ENCODE measurements around the gene FOXK1. TPM values are rescaled to one million over a fixed set of nuclear protein-coding genes. Genes with fewer than 3 reads are reported as not detected.

FOXK1 gene
- total RNA-seq, 1 donor from 2014 or later, result 17.6 TPM

DNA sequence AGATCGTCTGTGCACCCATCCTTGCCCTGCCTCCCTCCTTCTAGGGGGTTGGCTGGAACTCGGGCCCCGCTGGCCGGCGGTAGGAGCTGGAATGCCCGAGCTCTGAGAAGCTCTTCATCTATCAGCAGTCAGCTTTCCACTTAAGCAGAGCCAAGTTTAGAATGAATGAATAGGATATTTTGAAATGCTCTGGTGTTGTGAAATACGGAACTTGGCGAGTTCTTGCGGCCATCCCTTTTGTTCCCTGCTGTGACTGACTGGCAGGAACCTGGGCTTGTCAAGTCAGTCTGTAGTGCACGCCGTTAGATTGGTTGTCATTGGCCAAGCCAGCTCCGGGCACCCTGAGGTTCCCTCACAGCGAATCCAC is 33.3 kb downstream of the FOXK1 start:
- Histone ChIP-seq H3K27me3 (ENCODE audit: control insufficient read depth, insufficient read depth, low read length) (no peaks in the 10 kb centered on the region), H3K36me3 (ENCODE audit: control insufficient read depth, insufficient read depth, low read length) (peaks cover 8% of the 10 kb centered on the region), H3K4me3 (ENCODE audit: low read depth, low read length) (no peak overlapping the region)
- TF ChIP-seq, protein P1, sequence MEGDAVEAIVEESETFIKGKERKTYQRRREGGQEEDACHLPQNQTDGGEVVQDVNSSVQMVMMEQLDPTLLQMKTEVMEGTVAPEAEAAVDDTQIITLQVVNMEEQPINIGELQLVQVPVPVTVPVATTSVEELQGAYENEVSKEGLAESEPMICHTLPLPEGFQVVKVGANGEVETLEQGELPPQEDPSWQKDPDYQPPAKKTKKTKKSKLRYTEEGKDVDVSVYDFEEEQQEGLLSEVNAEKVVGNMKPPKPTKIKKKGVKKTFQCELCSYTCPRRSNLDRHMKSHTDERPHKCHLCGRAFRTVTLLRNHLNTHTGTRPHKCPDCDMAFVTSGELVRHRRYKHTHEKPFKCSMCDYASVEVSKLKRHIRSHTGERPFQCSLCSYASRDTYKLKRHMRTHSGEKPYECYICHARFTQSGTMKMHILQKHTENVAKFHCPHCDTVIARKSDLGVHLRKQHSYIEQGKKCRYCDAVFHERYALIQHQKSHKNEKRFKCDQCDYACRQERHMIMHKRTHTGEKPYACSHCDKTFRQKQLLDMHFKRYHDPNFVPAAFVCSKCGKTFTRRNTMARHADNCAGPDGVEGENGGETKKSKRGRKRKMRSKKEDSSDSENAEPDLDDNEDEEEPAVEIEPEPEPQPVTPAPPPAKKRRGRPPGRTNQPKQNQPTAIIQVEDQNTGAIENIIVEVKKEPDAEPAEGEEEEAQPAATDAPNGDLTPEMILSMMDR (IDR thresholded peaks at IDR 0.05; ENCODE audit: insufficient read depth, low read length, severe bottlenecking), result no peak
- DNase-seq (ENCODE audit: low read depth) (peak; percentile 92), FAIRE-seq (peak; percentile 90)

DNA sequence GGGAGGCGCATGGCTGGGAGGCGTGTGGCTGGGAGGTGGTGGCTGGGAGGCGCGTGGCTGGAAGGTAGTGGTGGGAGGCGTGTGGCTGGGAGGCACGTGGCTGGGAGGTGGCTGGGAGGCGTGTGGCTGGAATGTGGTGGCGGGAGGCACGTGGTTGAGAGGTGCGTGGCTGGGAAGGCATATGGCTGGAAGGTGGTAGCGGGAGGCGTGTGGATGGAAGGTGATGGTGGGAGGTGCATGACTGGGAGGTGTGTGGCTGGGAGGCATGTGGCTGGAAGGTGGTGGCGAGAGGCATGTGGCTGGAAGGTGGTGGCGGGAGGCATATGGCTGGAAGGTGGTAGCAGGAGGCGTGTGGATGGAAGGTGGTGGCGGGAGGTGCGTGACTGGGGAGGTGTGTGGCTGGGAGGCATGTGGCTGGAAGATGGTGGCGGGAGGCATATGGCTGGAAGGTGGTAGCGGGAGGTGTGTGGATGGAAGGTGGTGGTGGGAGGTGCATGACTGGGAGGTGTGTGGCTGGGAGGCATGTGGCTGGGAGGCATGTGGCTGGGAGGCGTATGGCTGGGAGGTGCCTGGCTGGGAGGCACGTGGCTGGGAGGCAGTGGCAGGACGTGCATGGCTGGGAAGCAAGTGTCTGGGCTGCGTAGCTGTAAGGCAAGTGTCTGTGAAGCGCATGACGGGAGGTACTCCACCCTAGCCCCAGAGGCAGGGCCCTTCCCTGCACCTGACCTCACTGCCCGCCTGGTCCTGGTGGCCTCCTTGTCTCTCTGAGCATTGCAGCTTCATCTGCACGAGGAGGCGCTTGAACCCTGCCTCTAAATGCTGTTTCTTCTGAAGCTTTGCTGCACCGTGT is 35.1 kb downstream of the FOXK1 start:
- FAIRE-seq (no peak), DNase-seq (ENCODE audit: low read depth) (no peak)
- TF ChIP-seq, protein P1 (IDR thresholded peaks at IDR 0.05; ENCODE audit: insufficient read depth, low read length, severe bottlenecking), result no peak
- Histone ChIP-seq H3K4me3 (ENCODE audit: low read depth, low read length) (no peak overlapping the region), H3K27me3 (ENCODE audit: control insufficient read depth, insufficient read depth, low read length) (no peaks in the 10 kb centered on the region), H3K36me3 (ENCODE audit: control insufficient read depth, insufficient read depth, low read length) (peaks cover 6% of the 10 kb centered on the region)

DNA sequence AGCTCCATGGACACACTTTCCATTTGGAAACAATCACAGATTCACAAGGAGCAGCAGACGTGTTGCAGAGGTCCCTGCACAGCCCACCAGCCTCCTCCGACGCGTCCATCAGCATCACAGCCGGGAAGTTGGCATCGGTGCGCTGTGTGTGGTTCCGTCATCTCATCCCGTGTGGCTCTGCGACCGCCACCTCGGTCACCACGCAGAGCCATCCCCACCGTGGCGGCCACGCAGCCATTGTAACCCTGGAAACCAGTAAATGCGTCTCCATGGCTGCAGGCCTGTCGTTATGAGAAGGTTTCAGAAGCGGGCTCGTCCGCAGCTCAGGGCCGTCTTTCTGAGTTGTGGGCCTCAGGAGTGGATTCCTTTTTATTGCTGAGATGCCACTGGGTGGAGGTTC is 36.0 kb downstream of the FOXK1 start:
- DNase-seq (ENCODE audit: low read depth) (no peak), FAIRE-seq (no peak)
- Histone ChIP-seq H3K4me3 (ENCODE audit: low read depth, low read length) (no peak overlapping the region), H3K36me3 (ENCODE audit: control insufficient read depth, insufficient read depth, low read length) (peaks cover 8% of the 10 kb centered on the region), H3K27me3 (ENCODE audit: control insufficient read depth, insufficient read depth, low read length) (no peaks in the 10 kb centered on the region)
- TF ChIP-seq, protein P1 (IDR thresholded peaks at IDR 0.05; ENCODE audit: insufficient read depth, low read length, severe bottlenecking), result no peak

DNA sequence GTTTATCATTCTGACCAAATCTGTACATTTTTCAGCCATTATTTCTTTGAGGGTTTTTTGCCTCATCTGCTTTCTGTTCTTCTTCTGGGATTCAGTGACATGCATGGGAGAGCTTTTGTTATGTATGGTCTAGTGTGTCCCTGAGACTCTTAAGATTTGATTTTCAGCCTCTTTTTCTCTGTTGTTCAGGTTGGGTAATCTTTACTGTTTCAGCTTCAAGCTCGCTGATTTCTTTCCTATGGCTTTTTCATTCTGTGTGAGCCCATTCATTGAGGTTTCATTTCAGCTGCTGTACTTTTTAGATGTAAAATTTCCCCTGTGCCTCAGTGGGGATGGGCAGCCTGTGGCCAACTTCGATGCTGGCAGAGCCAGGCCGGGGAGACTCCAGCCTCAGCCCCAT is 38.1 kb downstream of the FOXK1 start:
- Histone ChIP-seq H3K36me3 (ENCODE audit: control insufficient read depth, insufficient read depth, low read length) (peaks cover 11% of the 10 kb centered on the region), H3K27me3 (ENCODE audit: control insufficient read depth, insufficient read depth, low read length) (no peaks in the 10 kb centered on the region), H3K4me3 (ENCODE audit: low read depth, low read length) (no peak overlapping the region)
- DNase-seq (ENCODE audit: low read depth) (no peak), FAIRE-seq (no peak)
- TF ChIP-seq, protein P1 (IDR thresholded peaks at IDR 0.05; ENCODE audit: insufficient read depth, low read length, severe bottlenecking), result no peak

DNA sequence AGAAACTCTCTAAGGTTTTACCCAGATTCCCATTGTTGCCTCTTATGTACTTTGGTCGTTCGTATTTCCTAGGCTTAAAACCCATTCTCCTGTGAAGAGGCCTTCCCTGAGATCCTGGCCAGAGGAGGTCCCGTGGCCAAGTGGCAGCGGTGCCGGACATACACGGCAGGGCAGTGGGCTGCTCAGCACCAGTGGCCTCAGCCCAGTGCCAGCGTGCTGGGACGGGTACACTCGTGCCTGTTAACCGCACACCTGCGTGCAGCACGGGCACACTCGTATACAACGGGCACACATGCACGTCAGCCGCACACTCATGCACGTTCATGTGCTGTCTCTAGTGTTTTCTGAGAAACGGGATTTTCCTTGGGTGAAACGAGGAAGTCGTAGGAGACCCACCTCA is 40.2 kb downstream of the FOXK1 start:
- DNase-seq (ENCODE audit: low read depth) (no peak), FAIRE-seq (no peak)
- Histone ChIP-seq H3K27me3 (ENCODE audit: control insufficient read depth, insufficient read depth, low read length) (no peaks in the 10 kb centered on the region), H3K4me3 (ENCODE audit: low read depth, low read length) (no peak overlapping the region), H3K36me3 (ENCODE audit: control insufficient read depth, insufficient read depth, low read length) (peaks cover 11% of the 10 kb centered on the region)
- TF ChIP-seq, protein P1 (IDR thresholded peaks at IDR 0.05; ENCODE audit: insufficient read depth, low read length, severe bottlenecking), result no peak

Measured in bronchial epithelial cell (primary cell).